NCI-H526 treated with DMSO at 0.1 percent for 48 hours (cell line): ENCODE data around the gene OIT3.
A peak's percentile ranks its signal among the peaks of the same experiment; 100 is the strongest.

Source experiments
- DNase-seq: peaks from one replicate; lab custom pipeline; 2025; lab: John Stamatoyannopoulos, UW

Gene OIT3

GRCh38 chr10:72952189-72952588, 58.6 kb downstream of the OIT3 start:
- DNase-seq = no peak

GRCh38 chr10:72952642-72953158, 59.2 kb downstream of the OIT3 start:
- DNase-seq = peak; percentile 40

- no peak for DNase-seq
These were observed 60.1 kb downstream of the OIT3 start for GRCh38 chr10:72953687-72954086.

- no peak for DNase-seq
These were observed 60.7 kb downstream of the OIT3 start for GRCh38 chr10:72954230-72954595.

- no peak for DNase-seq
These were observed 61.3 kb downstream of the OIT3 start, which contains the start of gene PLA2G12B for GRCh38 chr10:72954596-72955554. PLA2G12B (minus strand) TSS chr10:72954806; CDS start chr10:72954685, 121 bp downstream.

- no peak for DNase-seq
These were observed 62.5 kb downstream of the OIT3 start for GRCh38 chr10:72956001-72956400.

GRCh38 chr10:72976886-72977285, 83.3 kb downstream of the OIT3 start:
- DNase-seq = no peak

- DNase-seq = no peak
These were observed 86.2 kb downstream of the OIT3 start for GRCh38 chr10:72979709-72980108.

- DNase-seq = no peak
These were observed 86.8 kb downstream of the OIT3 start for GRCh38 chr10:72980348-72980747.

GRCh38 chr10:72981028-72981881, 87.7 kb downstream of the OIT3 start:
- no peak for DNase-seq

- no peak for DNase-seq
These were observed 88.5 kb downstream of the OIT3 start for GRCh38 chr10:72981882-72982529.
